Memory B cell (primary cell): ENCODE data around the gene COL23A1.

Experiments
- ATAC-seq: fragments of 150-1000 bp; cut with Tn5 transposase; 2 replicates; pipeline ENCODE4 v1.10.0; 2021; ENCODE audit warnings: low read depth, mild to moderate bottlenecking, moderate library complexity
- DNase-seq, 2 donors: peaks; one replicate each; pipeline ENCODE4 v3.0.0; 2022; ENCODE audit warnings: low spot score in 2 of 2
- H3K27ac Mint-ChIP-seq: one replicate; pipeline ENCODE4 v1.8.0; 2022; ENCODE audit warnings: mild to moderate bottlenecking, moderate library complexity, mixed read lengths
- H3K27me3 Mint-ChIP-seq: one replicate; pipeline ENCODE4 v1.8.0; 2022; ENCODE audit warnings: mixed read lengths
- H3K36me3 Mint-ChIP-seq: one replicate; pipeline ENCODE4 v1.8.0; 2022; ENCODE audit warnings: mild to moderate bottlenecking, mixed read lengths
- H3K4me1 Mint-ChIP-seq: one replicate; pipeline ENCODE4 v1.8.0; 2022; ENCODE audit warnings: mixed read lengths
- H3K4me3 Mint-ChIP-seq: one replicate; pipeline ENCODE4 v1.8.0; 2022; ENCODE audit warnings: mild to moderate bottlenecking, moderate library complexity, mixed read lengths
- H3K9me3 Mint-ChIP-seq: one replicate; pipeline ENCODE4 v1.8.0; 2022; ENCODE audit warnings: mixed read lengths

COL23A1 gene

GRCh38 chr5:178277866-178278265, 312.3 kb downstream of the COL23A1 start:
- DNase-seq = no peak
- Mint-ChIP-seq H3K9me3 (no peaks in the 10 kb centered on the region), H3K27me3 (peaks cover 17% of the 10 kb centered on the region), H3K36me3 (no peaks in the 10 kb centered on the region), H3K4me1 (peaks cover 10% of the 10 kb centered on the region), H3K4me3 (no peak overlapping the region), H3K27ac (peak overlapping the region; percentile 56)
- no peak for ATAC-seq

GRCh38 chr5:178277346-178277745, 312.8 kb downstream of the COL23A1 start:
- H3K9me3 Mint-ChIP-seq = no peaks in the 10 kb centered on the region
- H3K4me3 Mint-ChIP-seq = no peak overlapping the region
- peaks cover 17% of the 10 kb centered on the region for H3K27me3 Mint-ChIP-seq
- H3K36me3 Mint-ChIP-seq = no peaks in the 10 kb centered on the region
- ATAC-seq (no peak), DNase-seq (no peak)
- H3K4me1 Mint-ChIP-seq = peaks cover 10% of the 10 kb centered on the region
- H3K27ac Mint-ChIP-seq = peak overlapping the region; percentile 56

GRCh38 chr5:178274781-178275537, 315.2 kb downstream of the COL23A1 start:
- Mint-ChIP-seq H3K4me3 (no peak overlapping the region), H3K27ac (no peak overlapping the region), H3K27me3 (peaks cover 19% of the 10 kb centered on the region), H3K4me1 (peaks cover 4% of the 10 kb centered on the region), H3K36me3 (no peaks in the 10 kb centered on the region), H3K9me3 (no peaks in the 10 kb centered on the region)
- no peak for DNase-seq
- no peak for ATAC-seq

DNA sequence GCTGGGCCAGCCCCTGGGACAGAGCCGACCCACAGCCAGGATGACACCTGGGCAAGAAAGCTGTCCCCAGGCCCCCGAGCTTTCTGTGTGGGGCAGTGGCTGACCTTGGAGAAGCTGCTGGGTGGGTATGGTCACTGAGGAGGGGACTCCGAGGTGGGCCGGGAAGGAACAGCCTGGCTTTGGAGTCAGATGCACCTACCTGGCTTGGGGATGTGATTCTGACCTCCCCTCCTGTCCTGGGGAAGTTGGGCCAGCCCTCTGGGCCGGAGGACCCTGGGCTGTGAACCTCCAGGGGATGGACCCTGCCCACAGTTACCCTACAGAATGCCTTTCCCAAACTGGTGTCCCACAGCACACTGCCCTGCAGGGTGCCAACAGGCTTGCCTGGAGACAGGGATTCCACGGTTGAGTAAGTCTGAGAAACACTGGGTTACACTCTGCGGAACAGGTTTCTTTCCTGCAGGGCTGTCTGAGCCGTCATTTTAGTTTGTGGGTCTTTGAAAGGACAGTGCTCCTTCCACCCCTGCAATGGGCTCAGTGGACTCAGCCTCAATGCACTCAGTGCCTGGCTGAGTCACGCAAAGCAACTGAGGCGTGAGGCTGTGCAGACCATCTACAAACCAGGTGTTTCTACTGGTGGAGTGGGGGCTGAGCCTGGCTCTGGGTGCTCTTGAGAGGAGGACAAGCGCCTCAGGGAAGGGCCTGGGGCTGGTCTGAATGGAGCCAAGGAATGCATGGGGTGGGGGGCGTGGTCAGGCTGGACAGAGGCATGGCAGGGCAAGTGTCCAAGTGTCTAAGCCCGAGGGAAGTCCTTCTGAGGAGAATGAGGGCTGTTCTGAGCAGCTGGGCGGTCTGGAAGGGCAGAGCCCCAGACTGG, 316.3 kb downstream of the COL23A1 start:
- H3K9me3 Mint-ChIP-seq = peaks cover 4% of the 10 kb centered on the region
- no peak overlapping the region for H3K4me3 Mint-ChIP-seq
- H3K4me1 Mint-ChIP-seq = no peaks in the 10 kb centered on the region
- H3K27me3 Mint-ChIP-seq = peaks cover 20% of the 10 kb centered on the region
- H3K27ac Mint-ChIP-seq = no peak overlapping the region
- ATAC-seq (no peak), DNase-seq (no peak)
- H3K36me3 Mint-ChIP-seq = no peaks in the 10 kb centered on the region

DNA sequence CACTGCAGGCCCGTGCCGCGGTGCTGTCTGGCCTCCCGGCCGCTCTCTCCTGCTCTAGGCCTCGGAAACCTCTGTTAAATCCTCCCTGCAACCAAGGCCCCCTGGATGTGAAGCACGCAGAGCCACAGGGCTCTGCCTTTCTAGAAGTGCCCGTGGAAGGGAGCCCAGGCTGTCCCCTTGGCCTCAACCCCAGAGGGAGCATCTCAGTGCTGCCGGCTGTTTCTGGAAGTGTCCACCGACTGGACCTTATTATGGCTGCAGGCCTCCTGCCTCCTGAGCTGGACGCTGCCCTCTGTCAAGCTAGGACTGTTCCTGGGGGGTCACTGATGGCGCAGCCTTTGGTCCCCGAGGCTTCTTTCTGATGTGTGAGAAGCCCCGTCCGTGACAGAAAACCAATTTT, 317.2 kb downstream of the COL23A1 start:
- H3K27me3 Mint-ChIP-seq = peaks cover 17% of the 10 kb centered on the region

GRCh38 chr5:178272591-178272990, 317.6 kb downstream of the COL23A1 start:
- no peak overlapping the region for H3K27ac Mint-ChIP-seq
- H3K27me3 Mint-ChIP-seq = peaks cover 14% of the 10 kb centered on the region
- peaks cover 4% of the 10 kb centered on the region for H3K9me3 Mint-ChIP-seq
- no peak overlapping the region for H3K4me3 Mint-ChIP-seq
- no peaks in the 10 kb centered on the region for H3K36me3 Mint-ChIP-seq
- no peak for DNase-seq
- no peak for ATAC-seq
- no peaks in the 10 kb centered on the region for H3K4me1 Mint-ChIP-seq

More for the DNA sequence above, 317.2 kb downstream of the COL23A1 start:
- Mint-ChIP-seq H3K4me1 (no peaks in the 10 kb centered on the region), H3K4me3 (no peak overlapping the region), H3K27ac (no peak overlapping the region), H3K36me3 (no peaks in the 10 kb centered on the region), H3K9me3 (peaks cover 4% of the 10 kb centered on the region)
- no peak for DNase-seq
- ATAC-seq = no peak

DNA sequence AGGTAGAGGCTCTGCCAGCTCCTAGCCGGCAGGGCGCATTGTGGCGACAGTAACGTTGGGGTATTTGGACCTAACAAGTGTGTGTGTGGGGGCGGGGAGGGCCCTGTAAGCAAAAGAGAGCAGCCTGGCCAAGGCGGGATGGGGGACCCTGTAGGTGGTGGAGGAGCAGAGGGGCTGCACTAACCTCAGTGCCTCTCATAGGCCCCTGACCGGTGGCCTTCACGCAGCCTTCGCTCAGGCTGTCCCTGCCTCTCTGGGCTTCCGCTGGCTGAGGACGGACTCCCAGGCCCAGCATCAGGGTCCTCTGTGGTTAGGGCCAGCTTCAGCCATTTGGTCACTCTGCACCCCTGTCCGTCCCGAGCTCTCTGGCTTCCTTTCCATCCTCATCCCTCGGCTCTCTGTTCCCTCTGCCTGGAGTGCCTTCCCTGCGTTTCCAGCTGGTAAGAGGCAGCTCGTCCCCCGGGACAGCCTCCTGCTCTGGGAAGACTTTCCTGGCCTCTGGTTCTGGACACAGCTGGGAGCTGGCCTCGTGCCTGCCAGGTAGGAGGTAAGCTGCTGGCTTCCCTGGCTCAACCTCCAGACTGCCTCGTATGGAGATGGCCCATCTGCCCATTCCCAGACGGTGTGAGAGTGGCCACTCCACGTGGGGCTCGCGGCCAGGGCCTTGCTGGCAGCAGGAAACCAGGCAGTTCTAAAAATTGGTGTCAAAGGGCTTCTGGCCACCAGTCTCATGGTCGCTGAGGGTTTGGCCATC, 318.3 kb downstream of the COL23A1 start:
- H3K27ac Mint-ChIP-seq = no peak overlapping the region
- H3K27me3 Mint-ChIP-seq = peaks cover 13% of the 10 kb centered on the region
- ATAC-seq (no peak), DNase-seq (no peak)
- no peaks in the 10 kb centered on the region for H3K36me3 Mint-ChIP-seq
- peaks cover 4% of the 10 kb centered on the region for H3K9me3 Mint-ChIP-seq
- H3K4me3 Mint-ChIP-seq = no peak overlapping the region
- H3K4me1 Mint-ChIP-seq = no peaks in the 10 kb centered on the region

- DNase-seq (no peak), ATAC-seq (no peak)
- no peak overlapping the region for H3K27ac Mint-ChIP-seq
- peaks cover 4% of the 10 kb centered on the region for H3K9me3 Mint-ChIP-seq
- H3K36me3 Mint-ChIP-seq = no peaks in the 10 kb centered on the region
- H3K4me3 Mint-ChIP-seq = no peak overlapping the region
- peaks cover 13% of the 10 kb centered on the region for H3K27me3 Mint-ChIP-seq
- H3K4me1 Mint-ChIP-seq = no peaks in the 10 kb centered on the region
Observed at GRCh38 chr5:178271231-178271630, 319.0 kb downstream of the COL23A1 start.

GRCh38 chr5:178269499-178269898, 320.7 kb downstream of the COL23A1 start:
- Mint-ChIP-seq H3K27ac (no peak overlapping the region), H3K27me3 (peaks cover 8% of the 10 kb centered on the region), H3K9me3 (peaks cover 4% of the 10 kb centered on the region), H3K36me3 (no peaks in the 10 kb centered on the region), H3K4me3 (no peak overlapping the region), H3K4me1 (no peaks in the 10 kb centered on the region)
- no peak for ATAC-seq
- DNase-seq = no peak

DNA sequence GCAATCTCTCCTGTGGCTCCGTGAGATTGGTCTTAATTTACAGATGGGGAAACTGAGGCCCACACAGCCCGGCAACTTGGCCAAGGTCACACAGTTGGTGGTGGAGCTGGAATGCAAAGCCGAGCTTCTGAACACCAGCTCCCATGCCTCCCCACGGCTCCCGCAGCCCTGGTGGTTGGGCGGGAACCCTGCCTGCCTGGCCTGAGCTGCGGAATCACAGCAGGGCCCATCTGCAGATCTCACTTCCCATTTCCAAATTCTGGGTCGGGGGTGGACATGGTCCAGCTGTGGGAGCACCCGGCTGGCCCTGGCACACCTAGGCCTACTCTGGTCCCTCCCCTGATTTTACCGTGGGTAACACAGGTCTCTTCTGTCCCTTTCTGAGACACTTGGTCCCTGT, 322.3 kb downstream of the COL23A1 start:
- DNase-seq (no peak), ATAC-seq (no peak)
- H3K36me3 Mint-ChIP-seq = no peaks in the 10 kb centered on the region
- H3K4me3 Mint-ChIP-seq = no peak overlapping the region
- H3K27me3 Mint-ChIP-seq = peaks cover 8% of the 10 kb centered on the region
- H3K27ac Mint-ChIP-seq = no peak overlapping the region
- H3K9me3 Mint-ChIP-seq = peaks cover 4% of the 10 kb centered on the region
- H3K4me1 Mint-ChIP-seq = no peaks in the 10 kb centered on the region

DNA sequence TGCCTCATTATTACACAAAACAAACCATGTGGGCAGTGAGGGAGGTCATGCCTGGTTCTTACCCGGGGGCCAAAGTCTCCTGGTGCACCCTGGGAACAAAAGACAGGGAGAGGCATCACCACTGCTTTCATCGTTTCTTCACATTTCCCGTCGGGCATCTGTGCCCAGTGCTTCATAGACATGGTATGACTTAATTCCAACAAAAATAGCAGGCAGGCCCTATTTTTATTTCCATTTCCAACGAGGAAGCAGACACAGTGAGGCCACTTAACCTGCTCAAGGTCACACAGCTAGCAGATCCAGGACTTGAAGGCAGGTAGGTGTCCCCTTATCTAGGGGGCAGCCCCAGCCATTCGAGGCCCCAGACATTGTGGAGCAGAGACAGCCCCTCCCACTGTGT, 322.9 kb downstream of the COL23A1 start:
- Mint-ChIP-seq H3K4me1 (no peaks in the 10 kb centered on the region), H3K36me3 (no peaks in the 10 kb centered on the region), H3K4me3 (no peak overlapping the region), H3K9me3 (peaks cover 4% of the 10 kb centered on the region), H3K27ac (no peak overlapping the region), H3K27me3 (peaks cover 8% of the 10 kb centered on the region)
- DNase-seq (no peak), ATAC-seq (no peak)

GRCh38 chr5:178266581-178266980, 323.6 kb downstream of the COL23A1 start:
- no peak overlapping the region for H3K4me3 Mint-ChIP-seq

DNA sequence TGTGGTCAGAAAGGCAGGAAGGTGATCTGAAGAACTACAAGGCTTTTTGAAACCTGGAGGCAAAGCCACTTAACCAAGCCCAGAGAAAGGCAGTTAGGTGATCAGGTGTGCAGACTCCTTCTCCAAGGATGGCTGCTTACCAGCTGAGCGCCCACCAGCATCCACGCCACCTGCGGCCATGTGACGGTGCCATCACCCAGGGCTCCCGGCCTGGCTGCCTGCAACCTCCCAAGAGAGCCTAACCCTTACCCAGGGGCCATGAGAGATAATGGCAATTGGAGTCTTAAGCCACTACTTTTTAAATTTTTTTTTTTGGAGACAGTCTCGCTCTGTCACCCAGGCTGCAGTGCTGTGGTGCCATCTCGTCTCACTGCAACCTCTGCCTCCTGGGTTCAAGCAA, 324.4 kb downstream of the COL23A1 start:
- H3K4me3 Mint-ChIP-seq = no peak overlapping the region
- H3K27me3 Mint-ChIP-seq = peaks cover 5% of the 10 kb centered on the region
- ATAC-seq (no peak), DNase-seq (no peak)
- H3K27ac Mint-ChIP-seq = no peak overlapping the region
- H3K36me3 Mint-ChIP-seq = no peaks in the 10 kb centered on the region
- H3K9me3 Mint-ChIP-seq = peaks cover 4% of the 10 kb centered on the region
- no peaks in the 10 kb centered on the region for H3K4me1 Mint-ChIP-seq

More at GRCh38 chr5:178266581-178266980, 323.6 kb downstream of the COL23A1 start:
- H3K27me3 Mint-ChIP-seq = peaks cover 8% of the 10 kb centered on the region
- peaks cover 4% of the 10 kb centered on the region for H3K9me3 Mint-ChIP-seq
- no peak for DNase-seq
- H3K4me1 Mint-ChIP-seq = no peaks in the 10 kb centered on the region
- H3K36me3 Mint-ChIP-seq = no peaks in the 10 kb centered on the region
- ATAC-seq = no peak
- H3K27ac Mint-ChIP-seq = no peak overlapping the region

DNA sequence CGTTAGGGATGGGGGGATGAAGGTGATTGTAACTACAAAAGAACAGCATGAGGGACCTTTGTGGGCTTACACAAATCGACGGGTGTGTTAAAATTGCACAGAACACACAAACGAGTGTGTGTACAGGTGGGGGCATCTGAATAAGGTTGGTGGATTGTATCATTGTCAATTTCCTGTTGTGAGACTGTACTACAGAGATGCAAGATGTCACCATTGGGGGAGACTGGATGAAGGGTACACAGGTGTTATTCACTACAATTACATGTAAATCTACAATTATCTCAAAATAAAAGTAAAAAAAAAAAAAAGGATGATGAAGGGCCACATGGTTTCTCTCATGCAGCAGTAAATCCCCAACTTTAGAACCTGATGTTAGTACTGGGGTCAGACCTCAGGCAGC, 326.1 kb downstream of the COL23A1 start:
- no peak for ATAC-seq

More for the DNA sequence above, 326.1 kb downstream of the COL23A1 start:
- H3K36me3 Mint-ChIP-seq = no peaks in the 10 kb centered on the region
- no peaks in the 10 kb centered on the region for H3K4me1 Mint-ChIP-seq
- no peak overlapping the region for H3K27ac Mint-ChIP-seq
- no peak overlapping the region for H3K4me3 Mint-ChIP-seq
- no peaks in the 10 kb centered on the region for H3K9me3 Mint-ChIP-seq
- peaks cover 2% of the 10 kb centered on the region for H3K27me3 Mint-ChIP-seq
- no peak for DNase-seq
